22Rv1 (cell line): Measurements from ENCODE around the gene FHL2.
A peak's percentile ranks its signal among the peaks of the same experiment; 100 is the strongest.

Experiments used
- CTCF ChIP-seq: fragments of 450-650 bp; IDR thresholded peaks from 2 replicates; pipeline ENCODE4 v1.5.1; 2017; ENCODE audit warnings: mild to moderate bottlenecking
- ZFX ChIP-seq: fragments of 450-650 bp; IDR thresholded peaks from 2 replicates; pipeline ENCODE4 v1.6.1; 2017; ENCODE audit warnings: antibody characterized with exemption, borderline replicate concordance

- TF ChIP-seq CTCF (peak; percentile 80), ZFX (no peak)
These were observed at the start of gene FHL2 for GRCh38 chr2:105398336-105399206.
